ENCODE data around the gene TBXA2R. TPM values are rescaled to one million over a fixed set of nuclear protein-coding genes. Genes with fewer than 3 reads are reported as not detected.

Gene TBXA2R
- total and polyA plus RNA-seq, 4 donors = 0.79 to 3.9 (median 2.2) TPM

DNA sequence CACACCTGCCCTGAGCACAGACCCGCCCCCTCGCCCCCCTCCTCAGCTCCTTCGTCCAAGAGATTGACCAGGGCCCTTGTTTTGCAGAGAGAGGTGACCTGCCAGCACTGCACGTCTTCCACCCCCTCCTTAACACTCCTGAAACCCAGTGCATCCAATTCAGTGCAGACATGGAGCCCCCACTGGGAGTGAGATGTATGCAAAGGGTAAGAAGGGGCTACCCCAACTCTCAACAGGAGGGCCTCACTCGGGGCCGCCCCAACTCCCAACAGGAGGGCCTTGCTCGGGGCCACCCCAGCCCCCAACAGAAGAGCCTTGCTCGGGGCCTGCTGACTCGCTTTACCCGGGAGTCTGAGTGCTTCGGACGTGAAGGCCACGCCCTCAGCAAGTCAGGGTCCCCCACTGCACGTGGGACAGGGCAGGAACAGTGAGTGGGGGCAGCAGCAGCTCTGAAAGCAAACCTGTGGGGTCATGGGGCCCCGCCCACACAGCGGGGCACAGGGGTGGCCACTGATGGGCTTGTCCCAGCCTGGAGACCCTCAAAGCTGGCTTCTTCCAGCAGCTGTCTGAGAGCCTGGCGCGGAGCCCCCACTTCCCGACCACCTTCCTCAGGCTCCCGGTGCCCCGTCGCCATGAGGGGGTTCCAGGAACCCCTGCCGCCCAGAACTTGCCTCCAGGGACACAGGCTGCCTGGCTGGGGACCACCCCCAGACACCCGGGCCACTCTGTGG is 14.3 kb upstream of the TBXA2R start:
- H3K36me3 ChIP-seq (ENCODE audit: control insufficient read depth, insufficient read depth, low read length) = peaks cover 83% of the 10 kb centered on the region
- WGBS (ENCODE audit: insufficient coverage) = 94% methylated on average over 21 of the region's 24 CpGs
- H3K27ac ChIP-seq (ENCODE audit: low read depth, low read length) = no peak overlapping the region
- peaks cover 24% of the 10 kb centered on the region for H3K4me1 ChIP-seq (ENCODE audit: control insufficient read depth, insufficient read depth, low read length)
- no peak overlapping the region for H3K4me3 ChIP-seq (ENCODE audit: low read depth, low read length)
- no peaks in the 10 kb centered on the region for H3K27me3 ChIP-seq (ENCODE audit: control insufficient read depth, insufficient read depth, low read length)
- no peak for DNase-seq (ENCODE audit: low read depth in 4 of 6, low spot score in 6 of 6)
- no peaks in the 10 kb centered on the region for H3K9me3 ChIP-seq (ENCODE audit: control insufficient read depth, insufficient read depth, low read length)

DNA sequence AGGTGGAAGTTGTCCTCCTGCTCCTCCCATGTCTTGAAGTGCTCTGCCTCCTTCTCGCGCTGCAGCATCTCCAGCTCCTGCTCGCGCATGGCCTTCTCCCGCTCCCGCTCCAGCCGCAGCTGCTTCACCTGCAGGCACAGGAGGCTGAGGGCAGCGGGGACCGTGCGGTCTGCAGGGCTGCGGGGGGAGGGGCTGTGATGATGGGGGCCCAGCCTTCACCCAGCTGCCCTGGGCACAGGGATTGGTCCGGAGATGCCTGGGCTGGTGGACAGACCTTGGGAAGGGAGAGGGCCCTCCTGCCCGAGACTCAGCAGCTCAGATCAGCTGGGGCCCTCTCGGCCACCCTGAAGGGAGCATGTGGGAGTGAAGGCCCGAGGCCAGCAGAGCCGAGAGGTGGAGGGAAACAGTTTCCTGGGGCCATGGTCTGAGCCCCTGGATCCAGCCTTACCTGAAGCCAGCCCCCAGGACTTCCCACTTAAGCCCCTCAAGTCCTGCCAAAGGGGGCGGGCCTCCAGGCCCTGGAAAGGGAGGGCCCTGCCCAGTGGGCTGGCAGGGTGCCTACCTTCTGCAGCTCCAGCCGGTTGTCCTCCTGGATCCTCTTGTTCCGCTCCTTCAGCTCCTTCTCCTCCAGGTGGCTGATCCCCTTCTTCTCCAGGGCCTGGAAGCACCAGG is 13.6 kb upstream of the TBXA2R start:
- DNase-seq (ENCODE audit: low read depth in 4 of 6, low spot score in 6 of 6) = no peak
- WGBS (ENCODE audit: insufficient coverage) = 86% methylated on average over 19 of the region's 19 CpGs
- Histone ChIP-seq H3K36me3 (ENCODE audit: control insufficient read depth, insufficient read depth, low read length) (peaks cover 90% of the 10 kb centered on the region), H3K4me1 (ENCODE audit: control insufficient read depth, insufficient read depth, low read length) (peaks cover 17% of the 10 kb centered on the region), H3K27ac (ENCODE audit: low read depth, low read length) (no peak overlapping the region), H3K27me3 (ENCODE audit: control insufficient read depth, insufficient read depth, low read length) (no peaks in the 10 kb centered on the region), H3K4me3 (ENCODE audit: low read depth, low read length) (no peak overlapping the region), H3K9me3 (ENCODE audit: control insufficient read depth, insufficient read depth, low read length) (no peaks in the 10 kb centered on the region)

DNA sequence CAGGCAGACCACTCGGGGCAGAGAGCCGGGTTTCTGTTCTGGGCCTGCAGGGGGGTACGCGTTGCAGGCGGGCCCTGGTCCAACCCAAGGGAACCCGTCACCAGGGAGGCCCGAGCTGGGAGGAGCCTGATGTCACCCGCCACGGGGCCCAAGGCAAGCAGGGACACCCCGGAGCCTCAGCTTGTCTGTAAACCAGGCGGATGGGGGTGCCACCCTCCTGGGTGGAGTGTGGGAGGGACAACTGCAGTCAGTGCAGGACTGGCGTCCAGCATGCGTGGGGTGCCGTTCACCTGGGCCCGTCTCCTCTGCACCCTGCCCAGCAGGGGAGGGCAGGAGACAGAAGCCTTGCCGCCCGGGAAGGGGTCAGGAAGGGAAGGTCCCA is 12.9 kb upstream of the TBXA2R start:
- Histone ChIP-seq H3K9me3 (ENCODE audit: control insufficient read depth, insufficient read depth, low read length) (no peaks in the 10 kb centered on the region), H3K4me1 (ENCODE audit: control insufficient read depth, insufficient read depth, low read length) (peaks cover 12% of the 10 kb centered on the region)

DNA sequence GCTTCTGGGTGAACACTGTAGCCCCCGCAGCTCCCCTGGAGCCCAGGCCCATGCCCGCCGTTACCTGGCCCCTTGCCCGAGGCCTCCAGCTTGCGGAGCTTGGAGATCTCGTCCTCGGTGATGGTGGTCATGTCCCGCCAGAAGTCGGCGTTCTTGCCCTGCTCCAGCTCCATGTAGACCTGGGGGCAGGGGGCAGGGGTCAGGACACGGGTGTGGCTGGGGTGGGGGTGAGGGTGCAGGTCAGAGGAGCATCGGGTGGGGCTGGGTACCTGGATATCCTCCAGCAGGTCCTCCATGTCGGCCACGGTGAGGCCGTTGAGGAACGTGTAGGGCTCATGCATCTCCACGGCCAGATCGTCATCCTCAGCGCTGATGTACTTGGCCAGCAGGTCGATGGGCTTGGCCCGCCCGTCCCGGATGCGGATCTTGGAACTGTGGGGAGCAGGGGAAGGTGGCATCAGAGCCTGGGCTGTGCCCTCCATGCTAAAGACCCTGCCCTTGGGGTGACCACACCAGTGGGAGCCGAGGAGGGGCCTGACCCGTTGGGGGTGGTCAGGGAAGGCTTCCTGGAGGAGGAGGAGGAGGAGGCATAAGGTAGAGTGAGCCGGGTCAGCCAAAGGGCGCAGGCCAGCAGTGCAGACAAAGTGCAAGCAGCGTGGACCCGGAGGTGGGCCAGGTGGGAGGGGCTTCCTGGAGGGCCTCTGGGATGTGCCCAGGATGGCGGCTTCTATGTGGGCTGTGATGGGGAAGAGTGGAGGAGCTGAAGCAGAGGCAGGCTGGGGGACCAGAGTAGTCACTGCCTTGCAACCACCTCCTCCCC is 12.3 kb upstream of the TBXA2R start:
- no peak overlapping the region for H3K27ac ChIP-seq (ENCODE audit: low read depth, low read length)
- H3K36me3 ChIP-seq (ENCODE audit: control insufficient read depth, insufficient read depth, low read length) = peaks cover 98% of the 10 kb centered on the region
- no peaks in the 10 kb centered on the region for H3K9me3 ChIP-seq (ENCODE audit: control insufficient read depth, insufficient read depth, low read length)
- H3K27me3 ChIP-seq (ENCODE audit: control insufficient read depth, insufficient read depth, low read length) = no peaks in the 10 kb centered on the region
- WGBS (ENCODE audit: insufficient coverage) = 92% methylated on average over 30 of the region's 31 CpGs
- H3K4me3 ChIP-seq (ENCODE audit: low read depth, low read length) = no peak overlapping the region
- DNase-seq (ENCODE audit: low read depth in 4 of 6, low spot score in 6 of 6) = no peak
- H3K4me1 ChIP-seq (ENCODE audit: control insufficient read depth, insufficient read depth, low read length) = peaks cover 8% of the 10 kb centered on the region

More for the DNA sequence above, 12.9 kb upstream of the TBXA2R start:
- 90% methylated on average over 14 of the region's 17 CpGs for WGBS (ENCODE audit: insufficient coverage)
- Histone ChIP-seq H3K4me3 (ENCODE audit: low read depth, low read length) (no peak overlapping the region), H3K27me3 (ENCODE audit: control insufficient read depth, insufficient read depth, low read length) (no peaks in the 10 kb centered on the region), H3K27ac (ENCODE audit: low read depth, low read length) (no peak overlapping the region), H3K36me3 (ENCODE audit: control insufficient read depth, insufficient read depth, low read length) (peaks cover 96% of the 10 kb centered on the region)
- DNase-seq (ENCODE audit: low read depth in 4 of 6, low spot score in 6 of 6) = no peak

GRCh38 chr19:3618144-3618810 is 11.6 kb upstream of the TBXA2R start:
- no peak overlapping the region for H3K4me3 ChIP-seq (ENCODE audit: low read depth, low read length)
- whole genome bisulfite sequencing (ENCODE audit: insufficient coverage) = 55% methylated on average over 31 of the region's 31 CpGs
- peaks cover 98% of the 10 kb centered on the region for H3K36me3 ChIP-seq (ENCODE audit: control insufficient read depth, insufficient read depth, low read length)
- H3K27ac ChIP-seq (ENCODE audit: low read depth, low read length) = no peak overlapping the region
- peaks cover 8% of the 10 kb centered on the region for H3K4me1 ChIP-seq (ENCODE audit: control insufficient read depth, insufficient read depth, low read length)
- no peaks in the 10 kb centered on the region for H3K27me3 ChIP-seq (ENCODE audit: control insufficient read depth, insufficient read depth, low read length)
- peak in 2 of 6 donors; percentile 6 to 60 for DNase-seq (ENCODE audit: low read depth in 4 of 6, low spot score in 6 of 6)
- H3K9me3 ChIP-seq (ENCODE audit: control insufficient read depth, insufficient read depth, low read length) = no peaks in the 10 kb centered on the region

GRCh38 chr19:3617463-3617862 is 10.8 kb upstream of the TBXA2R start:
- WGBS (ENCODE audit: insufficient coverage) = 71% methylated on average over 19 of the region's 19 CpGs
- peaks cover 98% of the 10 kb centered on the region for H3K36me3 ChIP-seq (ENCODE audit: control insufficient read depth, insufficient read depth, low read length)
- no peaks in the 10 kb centered on the region for H3K27me3 ChIP-seq (ENCODE audit: control insufficient read depth, insufficient read depth, low read length)
- DNase-seq (ENCODE audit: low read depth in 4 of 6, low spot score in 6 of 6) = no peak
- no peaks in the 10 kb centered on the region for H3K9me3 ChIP-seq (ENCODE audit: control insufficient read depth, insufficient read depth, low read length)
- no peak overlapping the region for H3K27ac ChIP-seq (ENCODE audit: low read depth, low read length)
- peaks cover 8% of the 10 kb centered on the region for H3K4me1 ChIP-seq (ENCODE audit: control insufficient read depth, insufficient read depth, low read length)
- H3K4me3 ChIP-seq (ENCODE audit: low read depth, low read length) = no peak overlapping the region

DNA sequence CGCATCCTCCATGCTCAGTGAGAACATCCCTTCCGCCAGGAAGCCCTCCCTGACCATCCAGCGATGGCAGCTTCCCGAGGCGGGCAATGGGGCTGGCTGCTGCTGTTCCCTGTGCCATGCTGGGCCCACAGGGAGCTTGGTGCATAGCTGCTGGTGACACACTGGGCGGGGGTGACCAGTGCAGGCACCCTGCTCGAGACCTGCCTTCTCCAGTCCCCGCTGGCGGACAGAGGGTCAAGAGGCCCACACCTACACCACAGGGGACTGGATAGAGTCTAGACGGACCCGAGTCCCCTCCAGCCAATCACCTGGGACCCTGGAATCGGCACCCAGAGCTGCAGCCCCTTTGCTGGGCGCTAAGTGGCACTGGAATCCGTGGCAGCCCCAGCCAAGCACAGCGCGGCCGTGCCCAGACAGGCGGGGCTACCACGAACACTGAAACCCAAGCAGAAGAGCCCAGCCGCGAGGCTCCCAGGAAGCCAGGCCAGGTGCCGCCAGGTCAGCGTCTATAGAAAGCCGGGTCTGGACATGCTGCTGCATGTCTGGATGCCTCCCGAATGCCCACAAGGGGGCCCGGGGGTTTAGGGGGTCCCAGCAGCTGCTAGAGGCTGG is 9.0 kb upstream of the TBXA2R start:
- 92% methylated on average over 26 of the region's 26 CpGs for WGBS (ENCODE audit: insufficient coverage)
- Histone ChIP-seq H3K4me1 (ENCODE audit: control insufficient read depth, insufficient read depth, low read length) (peaks cover 8% of the 10 kb centered on the region), H3K4me3 (ENCODE audit: low read depth, low read length) (no peak overlapping the region), H3K27ac (ENCODE audit: low read depth, low read length) (no peak overlapping the region), H3K9me3 (ENCODE audit: control insufficient read depth, insufficient read depth, low read length) (no peaks in the 10 kb centered on the region), H3K36me3 (ENCODE audit: control insufficient read depth, insufficient read depth, low read length) (peaks cover 98% of the 10 kb centered on the region), H3K27me3 (ENCODE audit: control insufficient read depth, insufficient read depth, low read length) (no peaks in the 10 kb centered on the region)
- DNase-seq (ENCODE audit: low read depth in 4 of 6, low spot score in 6 of 6) = no peak

DNA sequence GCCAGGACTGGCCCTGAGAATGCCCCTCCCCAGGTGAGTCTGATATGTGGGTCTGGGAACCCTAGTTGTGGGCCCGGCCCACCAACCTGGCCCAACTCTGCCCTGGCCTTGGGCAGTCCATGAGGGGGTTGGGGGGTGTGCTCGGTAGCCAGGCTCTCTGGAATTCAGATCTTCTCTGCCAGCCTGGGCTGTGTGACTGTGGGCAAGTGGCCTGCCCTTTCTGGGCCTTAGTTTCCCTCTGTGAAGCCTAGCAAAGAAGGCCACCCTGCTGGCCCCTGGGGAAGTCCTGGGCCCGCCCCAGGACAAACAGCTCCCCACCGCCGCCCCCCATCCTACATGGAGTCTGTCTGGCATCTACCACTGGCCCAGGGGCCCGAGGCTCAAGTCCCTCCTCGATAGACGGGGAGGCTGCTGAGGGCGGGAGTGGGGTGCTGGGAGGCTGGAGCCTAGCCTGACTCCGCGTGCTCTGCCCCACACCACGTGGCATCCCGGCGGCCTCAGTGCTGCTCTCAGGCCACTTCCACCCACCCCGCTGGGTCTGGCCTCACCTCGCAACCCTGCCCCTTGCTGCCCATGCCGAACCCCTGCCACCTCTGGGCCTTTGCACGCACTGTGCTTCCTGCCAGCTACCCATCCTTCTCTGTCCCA is 8.3 kb upstream of the TBXA2R start:
- H3K27ac ChIP-seq (ENCODE audit: low read depth, low read length) = no peak overlapping the region
- no peaks in the 10 kb centered on the region for H3K9me3 ChIP-seq (ENCODE audit: control insufficient read depth, insufficient read depth, low read length)
- WGBS (ENCODE audit: insufficient coverage) = 93% methylated on average over 17 of the region's 18 CpGs
- no peak overlapping the region for H3K4me3 ChIP-seq (ENCODE audit: low read depth, low read length)
- H3K4me1 ChIP-seq (ENCODE audit: control insufficient read depth, insufficient read depth, low read length) = peaks cover 12% of the 10 kb centered on the region
- DNase-seq (ENCODE audit: low read depth in 4 of 6, low spot score in 6 of 6) = no peak
- H3K36me3 ChIP-seq (ENCODE audit: control insufficient read depth, insufficient read depth, low read length) = peaks cover 98% of the 10 kb centered on the region
- no peaks in the 10 kb centered on the region for H3K27me3 ChIP-seq (ENCODE audit: control insufficient read depth, insufficient read depth, low read length)

All from spinal cord (tissue), 10 donors.